A549 (cell line): ENCODE results near the gene TMEFF2.

Source experiments
- CTCF ChIP-seq: fragments of >200 bp; sonication (Bioruptor Twin); formaldehyde crosslinking; IDR thresholded peaks from 3 replicates; pipeline ENCODE4 v1.5.1; 2016
- EHMT2 ChIP-seq: fragments of 200-600 bp; sonication (generic); IDR thresholded peaks from 2 replicates; pipeline ENCODE4 v1.6.1; 2016; ENCODE audit warnings: antibody characterized with exemption, low read depth, mild to moderate bottlenecking, moderate library complexity
- EP300 ChIP-seq, 2 experiments: fragments of >200 bp; sonication (Bioruptor Twin); formaldehyde crosslinking; IDR thresholded peaks; 2 replicates in 1 of 2; 3 replicates in 1 of 2; pipeline ENCODE4 v1.6.1; 2016 to 2017
- POLR2AphosphoS2 ChIP-seq: conservative IDR thresholded peaks from 2 replicates; pipeline ENCODE4 v1.6.1; 2012; ENCODE audit warnings: low read length, improper control_type of control experiment, inconsistent platforms
- REST ChIP-seq: fragments of 200-600 bp; sonication (generic); IDR thresholded peaks from 2 replicates; pipeline ENCODE4 v1.6.1; 2016; ENCODE audit warnings: antibody characterized with exemption, mild to moderate bottlenecking, moderate library complexity

- TF ChIP-seq CTCF (no peak), REST (no peak), POLR2AphosphoS2 (no peak), EP300 (IDR thresholded peaks at IDR 0.05) (no peak), EHMT2 (no peak)
Measured at GRCh38 chr2:191905336-191905735, 289.4 kb downstream of the TMEFF2 start.
